NCI-H2081 (cell line): Measurements from ENCODE around the gene COL6A2.
"Not testable (repeated sequence)": the region's sequence is repeated elsewhere in the genome, so short reads cannot be mapped to it uniquely, and the experiment has no call there.

Experiments
- DNase-seq, 2 experiments: peaks; one replicate each; lab custom pipeline; 2025; lab: John Stamatoyannopoulos, UW

COL6A2 gene

DNA sequence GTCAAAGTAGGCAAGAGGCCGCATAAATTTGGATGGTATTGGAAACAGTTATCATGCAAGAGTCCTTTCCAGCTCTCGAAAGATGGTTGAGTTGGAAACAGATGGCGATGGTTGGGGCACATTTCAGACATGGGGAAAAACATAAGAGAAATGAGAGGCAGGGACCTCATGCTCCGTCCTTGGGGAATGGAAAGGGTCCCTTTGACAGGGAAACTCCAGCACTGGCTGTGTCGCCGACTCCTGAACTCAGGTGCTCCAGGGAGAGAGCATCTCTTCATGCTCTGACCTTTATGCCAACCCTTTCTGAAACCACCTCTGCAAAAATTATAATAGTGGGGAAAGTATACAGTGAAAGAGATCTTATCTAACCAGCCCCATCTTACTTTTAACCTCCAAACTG lies 36.8 kb upstream of the COL6A2 start:
- no peak for DNase-seq

DNA sequence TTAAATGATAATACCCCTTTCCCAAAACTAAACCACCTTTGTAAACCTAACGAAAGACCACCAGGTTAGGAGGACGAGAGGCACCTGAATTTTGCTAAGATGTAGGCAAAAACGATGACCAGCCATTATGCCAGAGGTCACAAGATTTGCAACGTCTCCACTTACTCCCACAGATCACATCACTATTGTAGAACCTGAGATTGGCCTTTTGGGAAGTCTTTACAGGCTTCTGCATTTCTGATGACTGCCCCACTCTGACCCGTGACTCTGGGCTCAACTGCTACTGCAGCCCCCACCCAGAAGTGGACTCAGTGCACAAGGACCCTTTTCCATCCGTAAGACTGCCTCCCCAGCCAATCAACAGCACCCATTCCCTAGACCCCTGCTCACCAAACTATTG lies 36.4 kb upstream of the COL6A2 start:
- DNase-seq: no peak

DNA sequence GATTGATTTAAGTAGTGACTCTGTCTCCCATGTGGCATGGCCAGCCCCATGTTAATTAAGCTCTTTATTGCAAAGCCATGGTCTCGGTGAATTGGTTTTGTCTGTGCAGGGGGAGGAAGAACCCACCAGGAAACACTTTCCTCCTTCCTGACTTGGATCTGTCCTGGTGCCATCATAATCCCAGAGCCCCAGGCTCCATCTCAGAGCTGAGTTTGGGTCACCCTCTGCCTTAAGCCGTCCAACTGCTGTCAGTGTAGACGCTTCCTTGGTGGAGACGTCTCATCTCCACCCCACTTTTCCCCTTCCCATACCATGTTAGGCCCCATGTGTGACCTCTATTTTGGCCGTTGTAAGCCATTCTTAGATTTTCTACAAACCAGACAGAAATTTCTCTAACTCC lies 36.0 kb upstream of the COL6A2 start:
- DNase-seq: no peak

- DNase-seq: no peak
These were observed 35.3 kb upstream of the COL6A2 start for GRCh38 chr21:46062471-46063211.

DNA sequence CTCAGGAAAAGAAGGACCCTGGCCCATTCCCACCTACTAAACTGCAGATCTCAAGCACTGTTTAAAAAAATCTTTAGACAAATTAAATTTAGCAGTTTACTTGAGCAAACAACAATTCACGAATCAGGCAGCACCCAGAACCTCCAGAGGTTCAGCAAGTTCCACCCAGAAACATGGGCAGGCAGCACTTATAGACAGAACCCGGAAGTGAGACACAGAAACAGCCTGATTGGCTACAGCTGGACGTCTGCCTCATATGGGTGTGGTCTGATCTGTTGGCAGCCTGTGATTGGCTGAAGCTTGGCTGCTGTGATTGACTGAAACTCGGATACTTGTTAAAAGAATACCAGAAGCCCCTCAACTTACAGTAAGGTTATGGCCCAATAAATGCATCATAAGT lies 34.7 kb upstream of the COL6A2 start:
- DNase-seq: no peak

- no peak for DNase-seq
These were observed 33.9 kb upstream of the COL6A2 start for GRCh38 chr21:46063734-46064680.

DNA sequence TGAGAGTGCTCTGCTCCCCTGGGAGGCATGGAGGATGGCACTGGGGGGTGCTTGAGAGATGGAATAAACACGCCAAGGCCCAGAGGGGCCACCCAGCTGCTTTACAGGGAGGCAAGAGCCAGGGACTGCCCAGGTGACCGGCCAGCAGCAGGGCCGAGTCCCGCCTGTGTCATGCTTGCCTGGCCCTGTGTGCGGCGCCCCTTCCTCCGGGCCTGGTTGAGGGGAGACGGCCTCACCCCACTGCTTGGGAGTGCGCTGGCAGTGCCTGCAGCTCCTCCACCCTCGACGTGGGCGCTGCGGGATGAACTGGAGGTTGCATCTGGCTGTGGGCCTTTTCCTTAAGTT lies 33.1 kb upstream of the COL6A2 start:
- no peak for DNase-seq

DNA sequence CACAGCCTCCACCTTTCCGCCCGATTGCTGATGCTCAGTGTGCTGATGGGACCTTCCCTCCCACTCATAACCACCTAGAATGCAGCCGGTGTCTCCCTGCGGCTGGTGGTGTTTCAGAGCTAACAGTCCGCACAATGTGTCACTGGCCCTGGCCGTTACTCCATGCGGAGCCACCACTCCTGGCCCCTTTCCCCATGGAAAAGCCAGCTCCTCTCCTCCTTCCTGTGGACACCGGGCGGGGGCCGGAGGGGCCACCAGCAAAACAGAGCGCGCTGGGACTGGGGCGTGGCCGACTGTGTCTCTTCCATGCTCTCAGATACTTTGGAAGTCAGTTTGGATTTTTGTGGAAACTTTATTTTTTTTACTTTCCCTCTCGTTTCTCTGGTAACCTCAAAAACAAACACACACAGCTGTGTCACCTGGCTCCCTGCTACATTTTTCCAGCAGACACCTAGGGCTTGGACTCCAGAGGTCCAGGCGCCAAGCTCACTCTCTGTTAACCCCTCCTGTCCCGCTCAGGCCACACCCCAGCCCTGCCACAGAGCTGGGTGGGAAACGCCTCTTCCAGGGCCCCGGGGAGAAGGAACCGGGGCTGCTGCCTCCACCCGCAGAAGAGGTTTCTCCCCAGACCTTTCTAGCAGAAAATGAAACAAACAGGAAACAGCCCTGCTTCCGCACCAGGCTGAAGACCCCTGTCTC lies 32.5 kb upstream of the COL6A2 start:
- DNase-seq: no peak

GRCh38 chr21:46065914-46066551 lies 31.9 kb upstream of the COL6A2 start:
- no peak for DNase-seq

- DNase-seq: no peak
These were observed 31.2 kb upstream of the COL6A2 start for GRCh38 chr21:46066591-46067331.

DNA sequence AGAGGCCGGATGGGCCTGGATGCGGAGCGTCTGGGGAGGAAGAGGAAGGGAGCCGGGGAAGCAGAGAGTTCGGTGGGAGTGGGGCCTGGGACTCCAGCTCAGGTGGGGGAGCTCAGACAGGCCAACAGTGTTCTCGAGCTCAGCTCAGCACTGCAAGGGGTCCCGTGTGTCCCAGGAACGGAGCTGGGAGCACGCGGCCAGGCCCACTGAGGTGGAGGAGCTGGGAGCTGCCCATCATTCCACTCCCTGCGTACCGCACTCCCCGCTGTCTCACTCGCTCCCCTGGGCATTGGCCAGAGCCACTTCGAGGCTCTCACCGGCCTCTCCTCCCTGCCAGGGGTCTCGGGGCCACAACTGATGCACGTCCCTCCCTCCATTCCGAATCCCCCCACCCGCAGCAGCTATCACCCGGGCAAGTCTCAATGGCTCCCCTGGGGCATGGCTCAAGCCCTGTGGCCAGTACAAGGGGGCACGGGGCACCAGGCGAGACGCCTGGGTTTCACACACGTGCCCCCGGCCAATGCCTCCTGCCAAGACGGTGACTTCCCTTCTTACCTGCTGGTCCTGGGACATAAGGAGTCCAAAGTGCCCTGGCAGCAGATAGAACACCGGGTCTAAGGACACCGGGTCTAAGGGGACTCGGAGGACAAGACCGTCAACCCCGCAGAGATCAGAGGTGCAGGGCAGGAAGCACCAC lies 30.3 kb upstream of the COL6A2 start:
- no peak for DNase-seq

GRCh38 chr21:46068516-46069079 lies 29.3 kb upstream of the COL6A2 start:
- no peak for DNase-seq

DNA sequence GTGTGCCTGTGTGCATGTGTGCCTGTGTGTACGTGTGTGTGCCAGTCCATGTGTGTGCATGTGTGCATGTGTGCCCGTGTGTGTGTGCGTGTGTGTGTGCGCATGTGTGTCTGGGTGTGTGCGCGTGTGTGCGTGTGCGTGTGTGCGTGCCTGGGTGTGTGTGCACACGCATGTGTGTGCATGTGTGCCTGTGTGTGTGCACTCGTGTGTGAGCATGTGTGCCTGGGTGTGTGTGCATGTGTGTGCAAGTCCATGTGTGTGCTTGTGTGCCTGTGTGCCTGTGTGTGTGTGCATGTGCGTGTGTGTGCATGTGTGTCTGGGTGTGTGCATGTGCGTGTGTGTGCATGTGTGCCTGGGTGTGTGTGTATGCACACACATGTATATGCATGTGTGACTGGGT lies 28.7 kb upstream of the COL6A2 start:
- DNase-seq: no peak

DNA sequence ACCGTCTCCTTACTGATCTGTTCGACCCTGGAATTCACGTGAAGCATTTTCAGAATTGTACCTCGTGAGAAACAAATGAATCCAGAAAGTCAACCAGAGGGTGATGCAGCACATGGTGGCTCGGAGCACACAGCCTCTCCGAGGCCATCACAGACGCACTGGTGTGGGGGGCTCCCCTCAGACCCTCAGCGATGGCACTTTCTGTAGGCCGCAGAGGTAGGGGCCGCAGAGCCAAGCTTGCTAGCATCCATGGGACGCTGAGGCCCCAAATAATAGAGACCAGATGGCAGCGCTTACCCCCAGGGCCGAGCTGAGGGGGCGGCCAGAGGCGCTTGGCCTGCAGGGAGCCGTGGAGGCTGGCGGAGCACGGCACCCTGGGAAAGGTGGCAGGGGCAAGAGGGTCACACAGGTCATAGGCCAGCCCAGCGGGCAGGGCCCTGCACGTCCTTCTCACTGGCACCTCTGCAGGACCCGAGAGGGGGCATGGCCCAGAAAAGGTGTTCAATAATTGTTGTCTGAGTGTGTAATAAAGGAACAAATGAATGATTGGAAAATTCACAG lies 28.1 kb upstream of the COL6A2 start:
- no peak for DNase-seq

DNA sequence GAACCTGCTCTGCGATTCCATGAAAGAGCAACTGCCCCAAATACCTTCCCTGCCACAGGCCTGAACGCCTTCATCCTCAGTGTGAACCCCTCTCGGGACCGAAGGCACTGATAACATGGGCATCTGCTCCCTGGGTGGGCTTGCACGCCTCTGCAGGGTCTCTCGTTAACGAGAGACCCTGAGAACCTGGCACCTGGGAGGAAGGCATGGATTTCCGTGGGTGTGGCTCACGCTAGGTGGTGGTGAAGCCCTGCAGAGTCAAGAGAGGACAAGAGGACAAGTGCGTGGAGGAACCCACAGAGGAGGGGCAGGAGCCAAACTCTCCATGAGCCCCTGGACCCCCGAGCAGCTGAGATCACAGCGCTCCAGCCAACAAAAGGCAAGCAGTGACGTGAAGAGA lies 26.8 kb upstream of the COL6A2 start:
- DNase-seq: no peak

DNA sequence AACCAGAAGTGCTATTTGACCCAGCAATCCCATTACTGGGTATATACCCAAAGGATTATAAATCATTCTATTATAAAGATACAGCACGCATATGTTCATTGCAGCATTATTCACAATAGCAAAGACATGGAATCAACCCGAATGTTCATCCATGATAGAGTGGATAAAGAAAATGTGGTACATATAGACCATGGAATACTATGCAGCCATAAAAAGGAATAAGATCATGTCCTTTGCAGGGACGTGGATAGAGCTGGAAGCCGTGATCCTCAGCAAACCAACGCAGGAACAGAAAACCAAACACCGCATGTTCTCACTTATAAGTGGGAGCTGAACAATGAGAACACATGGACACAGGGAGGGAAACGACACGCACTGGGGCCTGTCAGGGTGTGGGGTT lies 21.2 kb upstream of the COL6A2 start:
- DNase-seq: not testable (repeated sequence)

GRCh38 chr21:46077674-46078101 lies 20.2 kb upstream of the COL6A2 start:
- DNase-seq: no peak

DNA sequence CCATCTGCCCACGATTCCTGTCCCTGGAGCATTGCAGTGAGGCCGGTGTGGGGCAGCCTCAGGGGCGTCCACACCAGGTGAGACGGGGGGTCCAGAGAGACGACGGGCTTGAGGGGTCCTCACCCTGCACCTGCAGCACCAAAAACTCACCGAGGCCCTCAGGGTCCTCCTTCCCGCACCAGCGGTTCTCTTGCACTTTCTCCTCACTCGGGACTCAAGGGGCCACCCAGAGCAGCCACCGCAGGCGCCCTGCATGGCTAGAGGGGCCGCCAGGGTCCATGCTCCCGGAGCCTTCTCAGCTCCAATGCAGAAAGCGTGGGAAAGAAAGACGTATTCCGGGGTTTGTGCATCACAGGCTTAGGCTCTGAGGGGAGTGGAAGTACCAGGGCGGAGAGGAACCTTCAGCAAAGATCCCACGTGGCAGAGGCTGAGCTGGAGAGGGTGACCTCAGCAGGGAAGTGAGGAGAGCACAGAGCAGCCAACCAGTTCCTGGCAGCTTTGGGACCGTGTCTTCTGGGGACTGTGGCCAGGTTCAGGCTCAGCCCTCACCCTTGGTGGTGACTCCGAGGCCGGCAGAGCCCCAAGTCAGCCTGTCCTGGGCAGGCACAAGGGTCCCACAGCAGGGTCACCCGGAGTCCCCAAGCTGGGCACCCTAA lies 19.5 kb upstream of the COL6A2 start:
- no peak for DNase-seq

DNA sequence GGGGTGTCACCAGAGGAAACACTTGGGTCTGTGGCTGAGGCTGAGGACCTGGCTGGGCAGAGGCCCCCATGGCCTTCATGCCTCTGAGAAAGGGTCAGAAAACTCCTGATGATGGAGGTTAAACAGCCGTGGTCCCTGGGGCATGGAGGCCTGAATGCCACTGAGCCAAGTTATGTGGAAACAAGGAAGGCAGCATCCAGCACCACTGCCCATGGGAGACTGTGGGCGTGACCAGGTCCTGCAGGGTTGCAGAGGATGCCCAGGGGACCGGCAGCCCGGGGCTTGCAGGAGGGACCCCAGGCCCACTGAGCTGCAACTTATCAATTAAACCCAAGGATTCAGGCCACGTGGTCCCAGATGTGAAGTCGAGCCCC lies 18.9 kb upstream of the COL6A2 start:
- no peak for DNase-seq
